ENCODE results near the gene GNG12. TPM values are rescaled to one million over a fixed set of nuclear protein-coding genes. Genes with fewer than 3 reads are reported as not detected.

Gene GNG12
- total RNA-seq, 1 experiment from 2014 or later = 23.7 TPM

DNA sequence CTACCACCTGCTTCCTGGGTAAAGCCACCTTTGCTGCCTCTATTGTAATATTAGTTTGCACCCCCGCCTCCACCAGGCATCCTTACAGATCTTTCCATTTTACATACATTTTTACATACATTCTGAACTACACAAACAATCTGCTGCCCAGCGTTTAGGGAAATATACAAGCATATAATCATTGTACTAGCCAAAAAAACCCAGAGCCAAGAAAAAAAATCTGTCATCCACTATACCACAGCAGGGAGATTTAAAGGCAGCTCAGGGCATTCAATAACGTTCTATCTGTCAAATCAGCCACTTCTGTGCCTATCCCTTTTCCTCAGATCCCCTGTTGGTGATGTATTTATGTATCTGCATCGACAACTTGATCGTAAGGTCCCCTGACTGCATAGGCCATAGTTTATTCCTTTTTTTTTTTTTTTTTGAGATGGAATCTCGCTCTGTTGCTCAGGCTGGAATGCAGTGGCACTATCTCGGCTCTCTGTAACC, 43.0 kb downstream of the GNG12 start (continued):
- TF ChIP-seq, protein P1, sequence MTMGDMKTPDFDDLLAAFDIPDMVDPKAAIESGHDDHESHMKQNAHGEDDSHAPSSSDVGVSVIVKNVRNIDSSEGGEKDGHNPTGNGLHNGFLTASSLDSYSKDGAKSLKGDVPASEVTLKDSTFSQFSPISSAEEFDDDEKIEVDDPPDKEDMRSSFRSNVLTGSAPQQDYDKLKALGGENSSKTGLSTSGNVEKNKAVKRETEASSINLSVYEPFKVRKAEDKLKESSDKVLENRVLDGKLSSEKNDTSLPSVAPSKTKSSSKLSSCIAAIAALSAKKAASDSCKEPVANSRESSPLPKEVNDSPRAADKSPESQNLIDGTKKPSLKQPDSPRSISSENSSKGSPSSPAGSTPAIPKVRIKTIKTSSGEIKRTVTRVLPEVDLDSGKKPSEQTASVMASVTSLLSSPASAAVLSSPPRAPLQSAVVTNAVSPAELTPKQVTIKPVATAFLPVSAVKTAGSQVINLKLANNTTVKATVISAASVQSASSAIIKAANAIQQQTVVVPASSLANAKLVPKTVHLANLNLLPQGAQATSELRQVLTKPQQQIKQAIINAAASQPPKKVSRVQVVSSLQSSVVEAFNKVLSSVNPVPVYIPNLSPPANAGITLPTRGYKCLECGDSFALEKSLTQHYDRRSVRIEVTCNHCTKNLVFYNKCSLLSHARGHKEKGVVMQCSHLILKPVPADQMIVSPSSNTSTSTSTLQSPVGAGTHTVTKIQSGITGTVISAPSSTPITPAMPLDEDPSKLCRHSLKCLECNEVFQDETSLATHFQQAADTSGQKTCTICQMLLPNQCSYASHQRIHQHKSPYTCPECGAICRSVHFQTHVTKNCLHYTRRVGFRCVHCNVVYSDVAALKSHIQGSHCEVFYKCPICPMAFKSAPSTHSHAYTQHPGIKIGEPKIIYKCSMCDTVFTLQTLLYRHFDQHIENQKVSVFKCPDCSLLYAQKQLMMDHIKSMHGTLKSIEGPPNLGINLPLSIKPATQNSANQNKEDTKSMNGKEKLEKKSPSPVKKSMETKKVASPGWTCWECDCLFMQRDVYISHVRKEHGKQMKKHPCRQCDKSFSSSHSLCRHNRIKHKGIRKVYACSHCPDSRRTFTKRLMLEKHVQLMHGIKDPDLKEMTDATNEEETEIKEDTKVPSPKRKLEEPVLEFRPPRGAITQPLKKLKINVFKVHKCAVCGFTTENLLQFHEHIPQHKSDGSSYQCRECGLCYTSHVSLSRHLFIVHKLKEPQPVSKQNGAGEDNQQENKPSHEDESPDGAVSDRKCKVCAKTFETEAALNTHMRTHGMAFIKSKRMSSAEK (CRISPR knock-in tag; IDR thresholded peaks at IDR 0.05; ENCODE audit: borderline replicate concordance) = no peak
- TF ChIP-seq SMAD4 (CRISPR knock-in tag; IDR thresholded peaks at IDR 0.05) (no peak), JUN (CRISPR knock-in tag; IDR thresholded peaks at IDR 0.05) (no peak), TEAD4 (CRISPR knock-in tag; IDR thresholded peaks at IDR 0.05) (no peak), ZNF671 (CRISPR knock-in tag; IDR thresholded peaks at IDR 0.05) (no peak)
- TF ChIP-seq, protein P2, sequence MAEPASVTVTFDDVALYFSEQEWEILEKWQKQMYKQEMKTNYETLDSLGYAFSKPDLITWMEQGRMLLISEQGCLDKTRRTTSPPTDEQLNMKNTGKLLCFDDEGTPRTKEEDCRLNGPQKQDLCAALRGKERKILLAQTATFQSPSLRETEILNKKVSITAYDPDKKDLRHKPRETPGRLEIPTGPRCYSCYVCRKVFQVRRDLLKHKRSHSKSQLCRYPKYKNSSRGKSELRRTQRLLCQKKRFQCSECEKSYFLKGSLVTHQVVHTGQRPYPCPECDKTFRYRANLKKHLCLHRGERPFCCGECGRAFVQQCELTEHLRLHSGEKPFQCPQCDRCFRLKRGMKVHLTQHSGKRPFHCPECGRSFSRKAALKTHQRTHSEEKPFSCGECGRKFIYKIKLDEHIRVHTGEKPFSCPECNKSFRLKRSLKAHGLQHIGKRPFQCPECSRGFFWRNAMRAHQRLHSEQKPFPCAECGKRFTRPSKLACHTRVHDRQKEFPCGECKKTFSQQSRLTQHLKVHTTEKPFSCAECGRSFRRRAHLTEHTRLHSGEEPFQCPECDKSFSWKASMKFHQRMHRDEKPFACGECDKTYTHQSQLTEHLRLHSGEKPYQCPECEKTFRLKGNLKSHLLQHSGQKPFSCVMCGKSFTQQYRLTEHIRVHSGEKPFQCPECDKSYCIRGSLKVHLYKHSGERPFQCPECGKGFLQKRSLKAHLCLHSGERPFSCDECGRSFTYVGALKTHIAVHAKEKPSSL (CRISPR knock-in tag; conservative IDR thresholded peaks at IDR 0.05) = no peak
- TF ChIP-seq, protein P3, sequence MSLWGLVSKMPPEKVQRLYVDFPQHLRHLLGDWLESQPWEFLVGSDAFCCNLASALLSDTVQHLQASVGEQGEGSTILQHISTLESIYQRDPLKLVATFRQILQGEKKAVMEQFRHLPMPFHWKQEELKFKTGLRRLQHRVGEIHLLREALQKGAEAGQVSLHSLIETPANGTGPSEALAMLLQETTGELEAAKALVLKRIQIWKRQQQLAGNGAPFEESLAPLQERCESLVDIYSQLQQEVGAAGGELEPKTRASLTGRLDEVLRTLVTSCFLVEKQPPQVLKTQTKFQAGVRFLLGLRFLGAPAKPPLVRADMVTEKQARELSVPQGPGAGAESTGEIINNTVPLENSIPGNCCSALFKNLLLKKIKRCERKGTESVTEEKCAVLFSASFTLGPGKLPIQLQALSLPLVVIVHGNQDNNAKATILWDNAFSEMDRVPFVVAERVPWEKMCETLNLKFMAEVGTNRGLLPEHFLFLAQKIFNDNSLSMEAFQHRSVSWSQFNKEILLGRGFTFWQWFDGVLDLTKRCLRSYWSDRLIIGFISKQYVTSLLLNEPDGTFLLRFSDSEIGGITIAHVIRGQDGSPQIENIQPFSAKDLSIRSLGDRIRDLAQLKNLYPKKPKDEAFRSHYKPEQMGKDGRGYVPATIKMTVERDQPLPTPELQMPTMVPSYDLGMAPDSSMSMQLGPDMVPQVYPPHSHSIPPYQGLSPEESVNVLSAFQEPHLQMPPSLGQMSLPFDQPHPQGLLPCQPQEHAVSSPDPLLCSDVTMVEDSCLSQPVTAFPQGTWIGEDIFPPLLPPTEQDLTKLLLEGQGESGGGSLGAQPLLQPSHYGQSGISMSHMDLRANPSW (CRISPR knock-in tag; conservative IDR thresholded peaks at IDR 0.05; ENCODE audit: low read depth) = no peak
- TF ChIP-seq, protein P4, sequence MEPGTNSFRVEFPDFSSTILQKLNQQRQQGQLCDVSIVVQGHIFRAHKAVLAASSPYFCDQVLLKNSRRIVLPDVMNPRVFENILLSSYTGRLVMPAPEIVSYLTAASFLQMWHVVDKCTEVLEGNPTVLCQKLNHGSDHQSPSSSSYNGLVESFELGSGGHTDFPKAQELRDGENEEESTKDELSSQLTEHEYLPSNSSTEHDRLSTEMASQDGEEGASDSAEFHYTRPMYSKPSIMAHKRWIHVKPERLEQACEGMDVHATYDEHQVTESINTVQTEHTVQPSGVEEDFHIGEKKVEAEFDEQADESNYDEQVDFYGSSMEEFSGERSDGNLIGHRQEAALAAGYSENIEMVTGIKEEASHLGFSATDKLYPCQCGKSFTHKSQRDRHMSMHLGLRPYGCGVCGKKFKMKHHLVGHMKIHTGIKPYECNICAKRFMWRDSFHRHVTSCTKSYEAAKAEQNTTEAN (CRISPR knock-in tag; IDR thresholded peaks at IDR 0.05) = no peak
- TF ChIP-seq, protein P5, sequence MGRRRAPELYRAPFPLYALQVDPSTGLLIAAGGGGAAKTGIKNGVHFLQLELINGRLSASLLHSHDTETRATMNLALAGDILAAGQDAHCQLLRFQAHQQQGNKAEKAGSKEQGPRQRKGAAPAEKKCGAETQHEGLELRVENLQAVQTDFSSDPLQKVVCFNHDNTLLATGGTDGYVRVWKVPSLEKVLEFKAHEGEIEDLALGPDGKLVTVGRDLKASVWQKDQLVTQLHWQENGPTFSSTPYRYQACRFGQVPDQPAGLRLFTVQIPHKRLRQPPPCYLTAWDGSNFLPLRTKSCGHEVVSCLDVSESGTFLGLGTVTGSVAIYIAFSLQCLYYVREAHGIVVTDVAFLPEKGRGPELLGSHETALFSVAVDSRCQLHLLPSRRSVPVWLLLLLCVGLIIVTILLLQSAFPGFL (CRISPR knock-in tag; IDR thresholded peaks at IDR 0.05; ENCODE audit: borderline replicate concordance) = no peak
- TF ChIP-seq, protein P6, sequence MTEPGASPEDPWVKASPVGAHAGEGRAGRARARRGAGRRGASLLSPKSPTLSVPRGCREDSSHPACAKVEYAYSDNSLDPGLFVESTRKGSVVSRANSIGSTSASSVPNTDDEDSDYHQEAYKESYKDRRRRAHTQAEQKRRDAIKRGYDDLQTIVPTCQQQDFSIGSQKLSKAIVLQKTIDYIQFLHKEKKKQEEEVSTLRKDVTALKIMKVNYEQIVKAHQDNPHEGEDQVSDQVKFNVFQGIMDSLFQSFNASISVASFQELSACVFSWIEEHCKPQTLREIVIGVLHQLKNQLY (CRISPR knock-in tag; IDR thresholded peaks at IDR 0.05) = no peak
- TF ChIP-seq, protein P7, sequence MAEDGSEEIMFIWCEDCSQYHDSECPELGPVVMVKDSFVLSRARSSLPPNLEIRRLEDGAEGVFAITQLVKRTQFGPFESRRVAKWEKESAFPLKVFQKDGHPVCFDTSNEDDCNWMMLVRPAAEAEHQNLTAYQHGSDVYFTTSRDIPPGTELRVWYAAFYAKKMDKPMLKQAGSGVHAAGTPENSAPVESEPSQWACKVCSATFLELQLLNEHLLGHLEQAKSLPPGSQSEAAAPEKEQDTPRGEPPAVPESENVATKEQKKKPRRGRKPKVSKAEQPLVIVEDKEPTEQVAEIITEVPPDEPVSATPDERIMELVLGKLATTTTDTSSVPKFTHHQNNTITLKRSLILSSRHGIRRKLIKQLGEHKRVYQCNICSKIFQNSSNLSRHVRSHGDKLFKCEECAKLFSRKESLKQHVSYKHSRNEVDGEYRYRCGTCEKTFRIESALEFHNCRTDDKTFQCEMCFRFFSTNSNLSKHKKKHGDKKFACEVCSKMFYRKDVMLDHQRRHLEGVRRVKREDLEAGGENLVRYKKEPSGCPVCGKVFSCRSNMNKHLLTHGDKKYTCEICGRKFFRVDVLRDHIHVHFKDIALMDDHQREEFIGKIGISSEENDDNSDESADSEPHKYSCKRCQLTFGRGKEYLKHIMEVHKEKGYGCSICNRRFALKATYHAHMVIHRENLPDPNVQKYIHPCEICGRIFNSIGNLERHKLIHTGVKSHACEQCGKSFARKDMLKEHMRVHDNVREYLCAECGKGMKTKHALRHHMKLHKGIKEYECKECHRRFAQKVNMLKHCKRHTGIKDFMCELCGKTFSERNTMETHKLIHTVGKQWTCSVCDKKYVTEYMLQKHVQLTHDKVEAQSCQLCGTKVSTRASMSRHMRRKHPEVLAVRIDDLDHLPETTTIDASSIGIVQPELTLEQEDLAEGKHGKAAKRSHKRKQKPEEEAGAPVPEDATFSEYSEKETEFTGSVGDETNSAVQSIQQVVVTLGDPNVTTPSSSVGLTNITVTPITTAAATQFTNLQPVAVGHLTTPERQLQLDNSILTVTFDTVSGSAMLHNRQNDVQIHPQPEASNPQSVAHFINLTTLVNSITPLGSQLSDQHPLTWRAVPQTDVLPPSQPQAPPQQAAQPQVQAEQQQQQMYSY (CRISPR knock-in tag; IDR thresholded peaks at IDR 0.05) = no peak
